ENCODE results near the gene ZNF202.

ZNF202 gene

GRCh38 chr11:123704341-123704740, 37.1 kb downstream of the ZNF202 start:
- no peak overlapping the region for H3K4me3 ChIP-seq (ENCODE audit: low read length)
- DNase-seq (ENCODE audit: low read depth), result no peak
- TF ChIP-seq CTCF (IDR thresholded peaks at IDR 0.05; ENCODE audit: insufficient read depth, low read depth, low read length, missing control alignments), result no peak

GRCh38 chr11:123702696-123703095, 38.8 kb downstream of the ZNF202 start:
- DNase-seq (ENCODE audit: low read depth), result no peak
- TF ChIP-seq CTCF (IDR thresholded peaks at IDR 0.05; ENCODE audit: insufficient read depth, low read depth, low read length, missing control alignments), result no peak
- no peak overlapping the region for H3K4me3 ChIP-seq (ENCODE audit: low read length)

DNA sequence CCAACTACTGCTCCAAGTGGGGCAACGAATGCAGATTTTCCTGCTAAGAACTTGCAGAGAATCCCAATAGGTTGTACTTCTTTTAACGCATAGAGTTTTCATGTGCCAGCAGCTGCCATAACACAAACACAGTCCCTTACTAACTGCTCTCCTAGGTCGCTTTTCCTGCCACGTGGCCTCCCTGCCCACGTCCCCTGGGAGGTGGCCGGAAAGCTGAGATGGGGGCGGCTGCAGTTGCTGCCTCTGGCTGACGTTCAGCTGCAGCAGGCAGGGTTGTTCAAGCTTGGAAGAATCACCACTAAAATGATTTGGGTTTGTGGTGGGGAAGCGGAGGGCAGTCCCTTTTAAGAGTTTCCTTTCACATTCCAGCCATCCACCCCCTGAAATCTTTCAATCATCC, 39.3 kb downstream of the ZNF202 start:
- H3K4me3 ChIP-seq (ENCODE audit: low read length), result no peak overlapping the region
- DNase-seq (ENCODE audit: low read depth), result no peak
- TF ChIP-seq CTCF (IDR thresholded peaks at IDR 0.05; ENCODE audit: insufficient read depth, low read depth, low read length, missing control alignments), result no peak

DNA sequence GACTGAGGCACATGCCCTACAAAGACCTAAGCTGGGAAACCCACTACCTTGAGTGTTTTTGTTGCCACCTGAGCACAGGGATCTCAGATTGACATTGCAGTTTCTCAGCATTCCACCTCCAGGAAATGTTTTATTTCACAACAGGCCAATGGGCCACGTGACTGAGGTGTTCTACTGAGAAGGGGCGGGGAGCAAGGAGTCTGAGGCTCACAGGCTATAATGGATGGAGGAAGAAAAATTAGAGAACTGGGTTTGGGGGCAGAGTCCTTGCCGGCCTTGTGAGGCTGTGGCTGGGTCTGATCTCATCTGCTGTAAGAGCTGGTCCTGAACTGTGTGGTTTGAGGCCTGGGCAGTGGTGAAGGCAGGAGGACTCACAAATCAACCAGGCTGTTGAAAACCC, 40.7 kb downstream of the ZNF202 start:
- no peak for TF ChIP-seq CTCF (IDR thresholded peaks at IDR 0.05; ENCODE audit: insufficient read depth, low read depth, low read length, missing control alignments)
- peak; percentile 47 for DNase-seq (ENCODE audit: low read depth)
- H3K4me3 ChIP-seq (ENCODE audit: low read length), result no peak overlapping the region

DNA sequence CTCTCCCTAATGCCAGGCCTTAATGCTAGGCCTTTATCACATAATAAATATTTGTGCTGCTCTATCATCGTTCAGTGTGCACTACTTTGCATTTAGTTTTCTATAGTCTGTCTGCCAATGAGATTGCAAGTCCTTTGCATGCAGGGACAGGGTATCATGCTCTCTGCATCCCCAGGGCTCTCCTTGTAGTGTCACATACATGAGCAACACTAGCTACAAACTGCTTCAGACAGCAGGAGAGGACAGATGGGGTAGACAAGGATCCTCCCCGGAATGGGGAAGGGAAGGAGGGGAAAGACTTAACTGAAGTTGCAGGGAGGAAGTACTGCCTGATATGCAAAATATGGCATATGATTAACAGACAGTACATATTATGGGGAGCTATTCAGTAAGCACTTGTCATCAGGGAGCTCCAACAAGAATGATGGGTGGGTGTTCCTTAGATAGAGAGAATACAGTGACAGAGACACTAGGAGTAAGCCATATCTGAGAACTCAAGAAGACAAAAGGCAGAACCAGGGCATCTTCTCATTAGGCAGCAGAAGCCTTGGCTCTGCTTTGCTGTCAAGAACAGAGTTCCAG, 42.8 kb downstream of the ZNF202 start:
- TF ChIP-seq CTCF (IDR thresholded peaks at IDR 0.05; ENCODE audit: insufficient read depth, low read depth, low read length, missing control alignments), result no peak
- DNase-seq (ENCODE audit: low read depth), result no peak
- no peak overlapping the region for H3K4me3 ChIP-seq (ENCODE audit: low read length)

DNA sequence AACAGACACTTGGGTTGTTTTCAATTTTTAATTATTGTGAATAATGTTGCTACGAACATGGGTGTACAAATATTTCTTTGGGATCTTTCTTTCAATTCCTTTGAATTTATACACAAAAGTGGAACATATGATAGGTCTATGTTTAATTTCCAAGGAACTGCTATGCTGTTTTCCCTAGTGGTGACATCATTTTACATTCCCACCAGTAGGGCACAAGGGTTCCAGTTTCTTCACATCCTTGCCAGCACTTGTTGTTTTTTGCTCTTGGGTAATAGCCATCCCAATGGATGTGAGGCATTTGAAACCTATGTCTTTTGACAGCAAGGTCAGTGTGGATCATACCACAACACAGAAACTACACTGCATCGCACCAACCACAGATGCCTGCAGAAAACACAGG, 45.3 kb downstream of the ZNF202 start:
- peak; percentile 28 for DNase-seq (ENCODE audit: low read depth)
- H3K4me3 ChIP-seq (ENCODE audit: low read length), result no peak overlapping the region
- TF ChIP-seq CTCF (IDR thresholded peaks at IDR 0.05; ENCODE audit: insufficient read depth, low read depth, low read length, missing control alignments), result no peak

GRCh38 chr11:123695231-123695630, 46.2 kb downstream of the ZNF202 start:
- no peak for TF ChIP-seq CTCF (IDR thresholded peaks at IDR 0.05; ENCODE audit: insufficient read depth, low read depth, low read length, missing control alignments)
- DNase-seq (ENCODE audit: low read depth), result no peak
- H3K4me3 ChIP-seq (ENCODE audit: low read length), result no peak overlapping the region
